G401 (cell line): Measurements from ENCODE around the gene SIRT3. TPM values are rescaled to one million over a fixed set of nuclear protein-coding genes. Genes with fewer than 3 reads are reported as not detected.

ENCODE experiments used
- DNase-seq: peaks from one replicate; pipeline ENCODE4 v3.0.0-alpha.2; 2015; ENCODE audit warnings: low spot score
- in situ Hi-C: cut with HindIII; loops from 2 replicates; pipeline ENCODE4 v1.10.0; 2016; ENCODE audit warnings: low sequenced_read_pairs, mixed read lengths
- total RNA-seq: library from RNA; depleted of rRNA; stranded (reverse); fragments of >200 nt; shearing (Covaris generic); gene quantifications from 2 replicates; pipeline ENCODE4 v1.2.3, GENCODE V29; 2014; rRNA removed

Gene SIRT3
- 19.3 and 22.5 TPM in 2 replicates for total RNA-seq

GRCh38 chr11:235997-236773 is at the start of gene SIRT3:
Gene SIRT3 (minus strand): TSS chr11:236342. CDS start chr11:236328, 14 bp downstream.
- in situ Hi-C loops = no loop called here

GRCh38 chr11:285894-286220 is 49.7 kb upstream of the SIRT3 start:
- no peak for DNase-seq
- in situ Hi-C loops = no loop called here

More at GRCh38 chr11:235997-236773, at the start of gene SIRT3:
- DNase-seq = peak; percentile 89

DNA sequence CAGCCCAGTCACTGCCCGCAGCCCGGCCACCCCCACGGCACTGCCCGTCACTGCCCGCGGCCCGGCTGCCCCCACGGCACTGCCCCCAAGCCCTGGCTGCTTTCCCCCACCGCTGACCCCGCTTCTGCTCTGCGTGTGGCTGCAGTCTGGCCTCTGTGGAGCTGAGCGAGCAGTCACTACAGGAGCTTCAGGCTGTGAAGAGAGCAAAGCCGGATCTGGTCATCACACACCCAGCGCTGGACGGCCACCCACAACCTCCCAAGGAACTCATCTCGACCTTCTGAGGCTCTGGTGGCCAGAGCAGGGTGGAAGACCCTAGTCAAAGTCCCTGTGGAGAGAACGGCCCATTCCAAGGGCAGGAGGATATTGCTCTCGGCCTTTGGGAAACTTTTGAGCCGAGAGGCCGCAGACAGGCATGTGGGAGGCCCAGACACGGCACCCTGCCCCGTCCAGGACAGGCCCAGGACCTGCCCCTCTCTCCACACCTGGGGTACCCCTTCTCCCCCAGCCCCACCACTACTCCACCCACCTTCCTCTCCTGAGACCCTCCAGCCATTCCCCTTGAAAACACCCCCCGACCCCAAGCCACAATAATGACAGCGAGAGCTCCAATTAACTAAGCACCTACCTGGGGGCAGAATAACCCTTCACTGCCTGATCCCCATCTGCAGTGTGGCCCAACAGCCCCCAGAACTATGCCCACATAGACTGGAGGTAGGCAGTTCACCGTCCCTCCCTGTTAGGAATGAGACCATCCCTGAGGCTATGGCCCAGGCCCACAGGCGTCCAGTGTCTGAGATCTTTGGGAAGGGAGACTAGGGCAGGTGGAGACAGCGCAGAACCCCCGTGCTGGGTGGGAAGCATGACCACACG is 49.1 kb upstream of the SIRT3 start:
- DNase-seq = no peak
- in situ Hi-C loops = no loop called here

DNA sequence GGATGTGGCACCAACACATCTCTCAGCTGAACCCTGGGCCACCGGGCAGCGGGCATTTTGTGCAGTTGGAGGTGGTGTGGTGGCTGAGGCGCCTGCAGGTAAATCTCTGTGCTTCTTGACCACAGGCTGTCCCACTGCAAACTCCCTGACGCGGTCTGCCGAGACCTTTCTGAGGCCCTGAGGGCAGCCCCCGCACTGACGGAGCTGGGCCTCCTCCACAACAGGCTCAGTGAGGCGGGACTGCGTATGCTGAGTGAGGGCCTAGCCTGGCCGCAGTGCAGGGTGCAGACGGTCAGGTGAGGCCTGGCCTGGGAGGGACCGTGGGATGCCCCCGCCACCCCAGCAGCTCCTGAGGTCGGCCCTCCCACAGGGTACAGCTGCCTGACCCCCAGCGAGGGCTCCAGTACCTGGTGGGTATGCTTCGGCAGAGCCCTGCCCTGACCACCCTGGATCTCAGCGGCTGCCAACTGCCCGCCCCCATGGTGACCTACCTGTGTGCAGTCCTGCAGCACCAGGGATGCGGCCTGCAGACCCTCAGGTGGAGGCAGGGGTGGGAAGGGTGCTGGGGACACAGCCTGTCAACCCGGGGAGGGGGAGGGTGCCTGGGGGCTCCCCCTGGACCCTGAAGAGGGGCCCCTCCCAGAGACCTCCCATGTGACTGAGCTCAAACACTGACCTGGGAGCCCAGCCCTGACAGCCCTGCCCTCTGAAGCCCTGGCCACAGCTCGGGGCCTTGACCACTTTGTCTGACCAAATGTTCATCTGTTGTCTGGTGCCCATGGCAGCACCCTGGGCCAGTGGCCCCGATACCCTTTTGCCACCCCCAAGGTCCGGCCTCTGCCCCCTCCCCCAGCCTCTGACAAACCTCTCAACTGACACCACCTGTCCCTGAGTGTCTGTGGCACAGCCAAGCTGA is 48.2 kb upstream of the SIRT3 start:
- in situ Hi-C loops = no loop called here

DNA sequence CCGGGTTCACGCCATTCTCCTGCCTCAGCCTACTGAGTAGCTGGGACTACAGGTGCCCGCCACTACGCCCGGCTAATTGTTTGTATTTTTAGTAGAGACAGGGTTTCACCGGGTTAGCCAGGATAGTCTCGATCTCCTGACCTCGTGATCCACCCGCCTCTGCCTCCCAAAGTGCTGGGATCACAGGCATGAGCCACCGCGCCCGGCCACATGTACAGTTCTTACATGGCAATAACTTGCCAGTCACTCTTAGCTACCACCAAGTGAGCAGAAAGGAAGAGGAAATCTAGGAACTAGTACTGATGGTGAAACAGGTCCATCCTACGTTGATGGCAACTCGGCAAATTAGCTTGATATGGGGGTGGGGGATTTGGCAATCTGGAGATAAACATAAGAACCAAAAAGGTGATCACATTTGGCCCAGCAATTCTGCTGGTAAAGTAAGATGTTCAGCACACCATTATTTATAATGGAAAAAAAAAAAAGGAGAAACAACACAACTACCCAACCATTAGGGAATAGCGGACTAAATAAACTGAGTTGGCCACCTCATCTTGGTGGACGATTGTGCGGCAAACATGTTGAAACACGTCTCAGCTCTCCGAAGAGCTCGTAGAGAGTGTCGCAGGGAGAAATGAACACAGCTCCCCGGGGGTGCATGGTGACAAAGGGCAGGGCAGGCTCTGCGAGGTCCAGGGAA is 47.4 kb upstream of the SIRT3 start:
- DNase-seq = no peak
- in situ Hi-C loops = no loop called here

More for the DNA sequence above, 48.2 kb upstream of the SIRT3 start:
- no peak for DNase-seq

DNA sequence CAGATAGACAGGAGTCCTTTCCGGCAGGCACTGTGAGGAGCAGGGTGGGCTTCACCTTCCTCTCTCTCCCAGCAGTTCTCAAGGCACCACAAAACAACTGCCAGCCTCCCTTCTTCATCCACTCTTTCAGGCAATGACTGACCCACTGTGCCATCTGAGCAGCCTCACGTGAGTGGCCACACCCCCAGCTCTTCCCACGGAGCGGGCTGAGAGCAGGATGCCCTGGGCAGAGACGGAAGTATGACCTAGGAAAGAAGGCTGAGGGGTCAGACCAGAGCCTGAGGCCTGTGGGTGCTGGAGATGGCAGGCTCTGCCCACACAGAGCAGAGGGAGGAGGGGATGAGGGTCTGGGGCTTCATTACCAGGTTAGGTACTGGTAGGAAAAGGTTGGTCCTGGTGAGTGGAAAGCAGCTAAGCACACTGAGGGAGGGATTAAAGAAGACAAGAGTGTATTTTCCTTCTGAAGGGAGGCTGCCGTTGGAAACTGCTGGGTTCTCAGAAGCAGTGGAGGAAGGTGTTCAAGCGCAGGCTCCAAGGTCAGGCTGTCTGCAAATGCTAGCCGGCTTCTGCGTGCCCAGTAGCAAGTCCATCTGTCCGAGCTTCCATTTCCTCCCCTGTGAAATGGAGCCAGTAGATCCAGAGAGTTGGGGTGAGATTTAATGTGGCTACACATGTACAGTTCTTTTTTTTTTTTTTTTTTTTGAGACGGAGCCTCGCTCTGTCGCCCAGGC is 46.7 kb upstream of the SIRT3 start:
- in situ Hi-C loops = no loop called here
- DNase-seq = no peak

- in situ Hi-C loops = no loop called here
- no peak for DNase-seq
These were observed 46.0 kb upstream of the SIRT3 start for GRCh38 chr11:282171-282570.

GRCh38 chr11:281486-282161 is 45.5 kb upstream of the SIRT3 start:
- no peak for DNase-seq
- in situ Hi-C loops = no loop called here

GRCh38 chr11:280706-281485 is 44.8 kb upstream of the SIRT3 start:
- no peak for DNase-seq
- in situ Hi-C loops = no loop called here

GRCh38 chr11:279966-280705 is 44.0 kb upstream of the SIRT3 start:
- in situ Hi-C loops = no loop called here
- no peak for DNase-seq

DNA sequence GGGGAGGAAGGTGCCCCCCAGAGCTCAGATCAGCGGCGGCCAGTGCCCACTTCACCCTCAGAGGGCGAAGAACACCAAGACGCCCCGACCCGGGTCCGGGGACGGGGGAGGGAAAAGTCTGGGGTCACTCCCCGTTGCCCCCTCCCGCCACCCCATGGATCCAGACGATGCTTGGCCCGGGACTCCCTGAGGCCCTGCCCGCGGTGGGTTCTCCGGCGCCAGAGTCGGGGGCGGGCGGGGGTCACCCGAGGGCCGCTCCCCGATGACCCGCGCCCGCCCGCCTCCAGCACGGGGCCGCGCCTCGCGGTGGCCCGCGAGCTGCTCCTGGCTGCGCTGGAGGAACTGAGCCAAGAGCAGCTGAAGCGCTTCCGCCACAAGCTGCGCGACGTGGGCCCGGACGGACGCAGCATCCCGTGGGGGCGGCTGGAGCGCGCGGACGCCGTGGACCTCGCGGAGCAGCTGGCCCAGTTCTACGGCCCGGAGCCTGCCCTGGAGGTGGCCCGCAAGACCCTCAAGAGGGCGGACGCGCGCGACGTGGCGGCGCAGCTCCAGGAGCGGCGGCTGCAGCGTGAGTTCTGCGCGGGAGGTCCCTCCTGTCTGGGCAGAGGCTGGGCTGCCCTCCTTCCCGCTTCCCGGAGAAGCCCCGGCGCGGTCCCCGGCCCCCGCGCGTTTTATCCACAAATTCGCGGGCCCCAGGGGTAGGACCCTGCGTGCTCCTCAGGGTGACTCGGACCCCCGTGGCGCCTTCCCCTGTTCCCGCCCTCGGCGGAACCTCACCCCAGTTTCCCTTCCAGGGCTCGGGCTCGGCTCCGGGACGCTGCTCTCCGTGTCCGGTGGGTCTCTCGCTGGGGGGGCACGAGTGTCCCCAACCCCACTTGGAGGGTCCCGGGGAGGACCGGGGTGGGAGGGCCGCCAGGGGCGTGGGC is 43.2 kb upstream of the SIRT3 start:
- no peak for DNase-seq
- in situ Hi-C loops = no loop called here

- in situ Hi-C loops = no loop called here
- no peak for DNase-seq
These were observed 42.1 kb upstream of the SIRT3 start, which contains the start of gene NLRP6 for GRCh38 chr11:278001-278951. Gene NLRP6 (plus strand): TSS chr11:278407. CDS start chr11:278570, 163 bp downstream.

DNA sequence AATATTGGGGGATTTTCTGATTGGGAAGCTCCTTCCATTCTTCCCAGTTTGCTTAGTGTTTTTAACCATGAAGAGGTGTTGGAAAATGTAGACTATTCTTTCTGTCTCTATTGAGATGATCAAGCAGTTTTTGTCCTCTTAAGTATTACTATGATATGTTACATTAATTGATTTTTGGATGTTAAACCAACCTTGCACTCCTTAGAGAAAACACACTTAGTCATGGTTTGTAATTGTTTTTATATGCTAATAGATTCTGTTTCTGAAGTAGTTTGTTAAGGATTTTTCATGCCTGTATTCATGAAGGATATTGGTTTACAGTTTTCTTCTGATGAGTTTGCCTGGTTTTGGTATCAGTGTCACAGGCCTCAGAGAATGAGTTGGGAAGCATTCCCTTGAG is 40.1 kb upstream of the SIRT3 start:
- in situ Hi-C loops = no loop called here
- DNase-seq = no peak

GRCh38 chr11:272931-273198 is 36.7 kb upstream of the SIRT3 start:
- DNase-seq = no peak
- in situ Hi-C loops = no loop called here
